ENCODE results near the gene HSPA2. TPM values are rescaled to one million over a fixed set of nuclear protein-coding genes. Genes with fewer than 3 reads are reported as not detected.
A peak's percentile ranks its signal among the peaks of the same experiment; 100 is the strongest.

Gene HSPA2
- total and polyA plus RNA-seq, 2 of the 13 experiments (the other 11 are each of a cell fraction or from before 2014, with no cell fraction given) = 0.15 to 0.27 TPM

- TF ChIP-seq, protein P1, sequence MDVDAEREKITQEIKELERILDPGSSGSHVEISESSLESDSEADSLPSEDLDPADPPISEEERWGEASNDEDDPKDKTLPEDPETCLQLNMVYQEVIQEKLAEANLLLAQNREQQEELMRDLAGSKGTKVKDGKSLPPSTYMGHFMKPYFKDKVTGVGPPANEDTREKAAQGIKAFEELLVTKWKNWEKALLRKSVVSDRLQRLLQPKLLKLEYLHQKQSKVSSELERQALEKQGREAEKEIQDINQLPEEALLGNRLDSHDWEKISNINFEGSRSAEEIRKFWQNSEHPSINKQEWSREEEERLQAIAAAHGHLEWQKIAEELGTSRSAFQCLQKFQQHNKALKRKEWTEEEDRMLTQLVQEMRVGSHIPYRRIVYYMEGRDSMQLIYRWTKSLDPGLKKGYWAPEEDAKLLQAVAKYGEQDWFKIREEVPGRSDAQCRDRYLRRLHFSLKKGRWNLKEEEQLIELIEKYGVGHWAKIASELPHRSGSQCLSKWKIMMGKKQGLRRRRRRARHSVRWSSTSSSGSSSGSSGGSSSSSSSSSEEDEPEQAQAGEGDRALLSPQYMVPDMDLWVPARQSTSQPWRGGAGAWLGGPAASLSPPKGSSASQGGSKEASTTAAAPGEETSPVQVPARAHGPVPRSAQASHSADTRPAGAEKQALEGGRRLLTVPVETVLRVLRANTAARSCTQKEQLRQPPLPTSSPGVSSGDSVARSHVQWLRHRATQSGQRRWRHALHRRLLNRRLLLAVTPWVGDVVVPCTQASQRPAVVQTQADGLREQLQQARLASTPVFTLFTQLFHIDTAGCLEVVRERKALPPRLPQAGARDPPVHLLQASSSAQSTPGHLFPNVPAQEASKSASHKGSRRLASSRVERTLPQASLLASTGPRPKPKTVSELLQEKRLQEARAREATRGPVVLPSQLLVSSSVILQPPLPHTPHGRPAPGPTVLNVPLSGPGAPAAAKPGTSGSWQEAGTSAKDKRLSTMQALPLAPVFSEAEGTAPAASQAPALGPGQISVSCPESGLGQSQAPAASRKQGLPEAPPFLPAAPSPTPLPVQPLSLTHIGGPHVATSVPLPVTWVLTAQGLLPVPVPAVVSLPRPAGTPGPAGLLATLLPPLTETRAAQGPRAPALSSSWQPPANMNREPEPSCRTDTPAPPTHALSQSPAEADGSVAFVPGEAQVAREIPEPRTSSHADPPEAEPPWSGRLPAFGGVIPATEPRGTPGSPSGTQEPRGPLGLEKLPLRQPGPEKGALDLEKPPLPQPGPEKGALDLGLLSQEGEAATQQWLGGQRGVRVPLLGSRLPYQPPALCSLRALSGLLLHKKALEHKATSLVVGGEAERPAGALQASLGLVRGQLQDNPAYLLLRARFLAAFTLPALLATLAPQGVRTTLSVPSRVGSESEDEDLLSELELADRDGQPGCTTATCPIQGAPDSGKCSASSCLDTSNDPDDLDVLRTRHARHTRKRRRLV (CRISPR knock-in tag; IDR thresholded peaks at IDR 0.05) = 0 out of 2 replicates have a peak, but pooled peaks have one; percentile 63
- TF ChIP-seq MXD1 (CRISPR knock-in tag; IDR thresholded peaks at IDR 0.05) = no peak
- TF ChIP-seq ZFP41 (CRISPR knock-in tag; IDR thresholded peaks at IDR 0.05; ENCODE audit: borderline replicate concordance) = no peak
- TF ChIP-seq ZNF570 (CRISPR knock-in tag; IDR thresholded peaks at IDR 0.05; ENCODE audit: borderline replicate concordance) = no peak
- 0 out of 2 replicates have a peak, but pooled peaks have one; percentile 52 for TF ChIP-seq PHF20 (CRISPR knock-in tag; IDR thresholded peaks at IDR 0.05)
- no peak for TF ChIP-seq NCOA5 (CRISPR knock-in tag; IDR thresholded peaks at IDR 0.05)
- TF ChIP-seq, protein P2, sequence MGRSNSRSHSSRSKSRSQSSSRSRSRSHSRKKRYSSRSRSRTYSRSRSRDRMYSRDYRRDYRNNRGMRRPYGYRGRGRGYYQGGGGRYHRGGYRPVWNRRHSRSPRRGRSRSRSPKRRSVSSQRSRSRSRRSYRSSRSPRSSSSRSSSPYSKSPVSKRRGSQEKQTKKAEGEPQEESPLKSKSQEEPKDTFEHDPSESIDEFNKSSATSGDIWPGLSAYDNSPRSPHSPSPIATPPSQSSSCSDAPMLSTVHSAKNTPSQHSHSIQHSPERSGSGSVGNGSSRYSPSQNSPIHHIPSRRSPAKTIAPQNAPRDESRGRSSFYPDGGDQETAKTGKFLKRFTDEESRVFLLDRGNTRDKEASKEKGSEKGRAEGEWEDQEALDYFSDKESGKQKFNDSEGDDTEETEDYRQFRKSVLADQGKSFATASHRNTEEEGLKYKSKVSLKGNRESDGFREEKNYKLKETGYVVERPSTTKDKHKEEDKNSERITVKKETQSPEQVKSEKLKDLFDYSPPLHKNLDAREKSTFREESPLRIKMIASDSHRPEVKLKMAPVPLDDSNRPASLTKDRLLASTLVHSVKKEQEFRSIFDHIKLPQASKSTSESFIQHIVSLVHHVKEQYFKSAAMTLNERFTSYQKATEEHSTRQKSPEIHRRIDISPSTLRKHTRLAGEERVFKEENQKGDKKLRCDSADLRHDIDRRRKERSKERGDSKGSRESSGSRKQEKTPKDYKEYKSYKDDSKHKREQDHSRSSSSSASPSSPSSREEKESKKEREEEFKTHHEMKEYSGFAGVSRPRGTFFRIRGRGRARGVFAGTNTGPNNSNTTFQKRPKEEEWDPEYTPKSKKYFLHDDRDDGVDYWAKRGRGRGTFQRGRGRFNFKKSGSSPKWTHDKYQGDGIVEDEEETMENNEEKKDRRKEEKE (IDR thresholded peaks at IDR 0.05) = no peak
- TF ChIP-seq SETDB1 (CRISPR knock-in tag; IDR thresholded peaks at IDR 0.05; ENCODE audit: borderline replicate concordance) = no peak
- TF ChIP-seq MZF1 (CRISPR knock-in tag; IDR thresholded peaks at IDR 0.05; ENCODE audit: borderline replicate concordance) = no peak
- TF ChIP-seq ZNF292 (CRISPR knock-in tag; IDR thresholded peaks at IDR 0.05; ENCODE audit: borderline replicate concordance, low read depth) = no peak; the same call in 1 of the 2 replicates
- TF ChIP-seq ZNF790 (CRISPR knock-in tag; IDR thresholded peaks at IDR 0.05; ENCODE audit: borderline replicate concordance) = no peak
- no peak for TF ChIP-seq ZC3H4 (CRISPR knock-in tag; IDR thresholded peaks at IDR 0.05; ENCODE audit: borderline replicate concordance)
- TF ChIP-seq CERS6 (CRISPR knock-in tag; IDR thresholded peaks at IDR 0.05) = no peak
- TF ChIP-seq ZNF644 (CRISPR knock-in tag; IDR thresholded peaks at IDR 0.05; ENCODE audit: low read depth) = no peak
- TF ChIP-seq ZBTB14 (CRISPR knock-in tag; IDR thresholded peaks at IDR 0.05) = peak; percentile 100
- no peak for TF ChIP-seq NCOR1 (IDR thresholded peaks at IDR 0.05; ENCODE audit: borderline replicate concordance, low read length)
- TF ChIP-seq ZKSCAN5 (CRISPR knock-in tag; IDR thresholded peaks at IDR 0.05) = no peak
Observed at GRCh38 chr14:64540208-64541202, at the start of gene HSPA2 (continued).
